GM12878 (cell line): ENCODE measurements around the gene SHISA7.

Experiments used
- CTCF ChIP-seq, 3 experiments: IDR thresholded peaks in 2 of 3; conservative IDR thresholded peaks in 1 of 3; 2 replicates each; pipeline ENCODE4 v1.5.1; 2011; ENCODE audit warnings: low read depth in 3 of 3, low read length in 3 of 3, mild to moderate bottlenecking in 3 of 3, control low read depth in 2 of 3, moderate library complexity in 2 of 3, inconsistent platforms in 1 of 3, mixed read lengths in 1 of 3; ENCODE audit not compliant: control insufficient read depth in 2 of 3, insufficient read depth in 1 of 3; ENCODE audit errors: extremely low read depth in 1 of 3
- HDAC2 ChIP-seq: fragments of 200-600 bp; sonication (generic); IDR thresholded peaks from 2 replicates; pipeline ENCODE4 v1.6.1; 2017

GRCh38 chr19:55479045-55479444 is 35.9 kb upstream of the SHISA7 start:
- TF ChIP-seq HDAC2 (no peak), CTCF (IDR thresholded peaks at IDR 0.05 in 2 of 3, conservative IDR thresholded peaks at IDR 0.05 in 1 of 3; ENCODE audit: control insufficient read depth in 2 of 3, extremely low read depth in 1 of 3, insufficient read depth in 1 of 3, low read depth in 3 of 3, low read length in 3 of 3) (no peak)
